Transverse colon (tissue), 4 donors: ENCODE data around the gene FNIP2. TPM values are rescaled to one million over a fixed set of nuclear protein-coding genes. Genes with fewer than 3 reads are reported as not detected.

ENCODE experiments used
- DNase-seq: peaks from one replicate; pipeline ENCODE4 v3.0.0-alpha.2; 2019
- H3K27ac ChIP-seq, 4 donors: fragments of 200-600 bp; sonication (generic); 2 replicates each; pipeline ENCODE4 v1.5.1; 2016 to 2018; ENCODE audit warnings: inconsistent platforms in 4 of 4
- H3K27me3 ChIP-seq: fragments of 200-600 bp; sonication (generic); 2 replicates; pipeline ENCODE4 v1.5.1; 2017; ENCODE audit warnings: inconsistent platforms
- H3K36me3 ChIP-seq, 4 donors: fragments of 200-600 bp; sonication (generic); 2 replicates each; pipeline ENCODE4 v1.5.1; 2017 to 2019; ENCODE audit warnings: inconsistent platforms in 4 of 4
- H3K4me1 ChIP-seq, 4 donors: fragments of 200-600 bp; sonication (generic); 2 replicates each; pipeline ENCODE4 v1.5.1; 2017 to 2020; ENCODE audit warnings: inconsistent platforms in 4 of 4
- H3K4me3 ChIP-seq, 4 donors: fragments of 200-600 bp; sonication (generic); 1 replicate in 1 of 4; 2 replicates in 3 of 4; pipeline versions ENCODE4 v1.5.1 to v1.6.1; 2017 to 2019; ENCODE audit warnings: inconsistent platforms in 4 of 4
- H3K9me3 ChIP-seq, 2 donors: fragments of 200-600 bp; sonication (generic); 2 replicates each; pipeline ENCODE4 v1.5.1; 2017 to 2019; ENCODE audit warnings: inconsistent platforms in 2 of 2
- CTCF ChIP-seq, 5 experiments: fragments of 200-600 bp in 3 of 5; fragments of 450-650 bp in 2 of 5; sonication (generic) in 3 of 5; IDR thresholded peaks; 1 replicate in 2 of 5; 2 replicates in 3 of 5; pipeline ENCODE4 v1.5.1; 2016 to 2017; ENCODE audit warnings: antibody characterized with exemption in 5 of 5, inconsistent platforms in 3 of 5, mild to moderate bottlenecking in 2 of 5, moderate library complexity in 1 of 5
- EP300 ChIP-seq: sonication (generic); formaldehyde crosslinking; IDR thresholded peaks from one replicate; pipeline ENCODE4 v1.6.1; 2017; ENCODE audit warnings: antibody characterized with exemption, low read depth
- POLR2A ChIP-seq: fragments of 450-650 bp; IDR thresholded peaks from one replicate; pipeline ENCODE4 v1.6.1; 2016; ENCODE audit warnings: antibody characterized with exemption, mild to moderate bottlenecking, moderate library complexity
- POLR2AphosphoS5 ChIP-seq, 3 donors: sonication (generic); formaldehyde crosslinking; IDR thresholded peaks; one replicate each; pipeline ENCODE4 v1.6.1; 2016; ENCODE audit warnings: antibody characterized with exemption in 3 of 3
- WGBS, 2 donors: methylation state at CpG; one replicate each; pipeline ENCODE4 v1.1.5; 2018; ENCODE audit warnings: low coverage in 1 of 2; 5-methylcytosine and 5-hydroxymethylcytosine counted together
- in situ Hi-C, 4 donors: fragments of 200-750 bp; cut with MboI; loops; one replicate each; pipeline versions ENCODE4 v1.15.0 to v1.15.1; 2017; ENCODE audit warnings: low sequenced_read_pairs in 3 of 4, low pct_ligation_motif_present in 1 of 4, low pct_unique_long_range_greater_than_20kb in 1 of 4
- intact Hi-C: fragments of 100-400 bp; cut with DNase I; formaldehyde crosslinking; loops from one replicate; pipeline ENCODE4 v1.15.1; 2023; ENCODE audit warnings: low total_unique reads
- total RNA-seq, 4 donors: library from RNA; depleted of rRNA; stranded (reverse); fragments of >200 nt; gene quantifications; one replicate each; pipeline ENCODE4 v1.1.0, GENCODE V29; 2016

The FNIP2 gene
- total RNA-seq, 4 donors from 2014 or later, result 47.2 to 105 (median 64.0) TPM

- Histone ChIP-seq H3K27ac (peak overlapping the region; percentile 54 to 65 (median 57)), H3K4me3 (no peak overlapping the region), H3K27me3 (no peaks in the 10 kb centered on the region), H3K4me1 (peaks cover 40 to 87% (median 65%) of the 10 kb centered on the region in 4 donors), H3K9me3 (no peaks in the 10 kb centered on the region), H3K36me3 (no peaks in the 10 kb centered on the region)
- TF ChIP-seq POLR2A, result no peak
- no peak for TF ChIP-seq POLR2AphosphoS5 (IDR thresholded peaks at IDR 0.05)
- TF ChIP-seq CTCF (IDR thresholded peaks at IDR 0.05), result no peak
- TF ChIP-seq EP300, result no peak
- in situ Hi-C loops (no loop called here), intact Hi-C loops (no loop called here)
- 30 to 34% methylated on average over 2 of the region's 2 CpGs for WGBS, 2 donors
- DNase-seq, result no peak
Observed at GRCh38 chr4:158819942-158820786, 51.3 kb downstream of the FNIP2 start.

- intact Hi-C loops, result no loop called here
- peaks cover 51 to 97% (median 77%) of the 10 kb centered on the region in 4 donors for H3K4me1 ChIP-seq
- WGBS, 2 donors, result 73 to 83% methylated on average over 4 of the region's 4 CpGs
- TF ChIP-seq CTCF (IDR thresholded peaks at IDR 0.05) (no peak), EP300 (no peak), POLR2AphosphoS5 (IDR thresholded peaks at IDR 0.05) (no peak), POLR2A (no peak)
- no peaks in the 10 kb centered on the region for H3K27me3 ChIP-seq
- peak overlapping the region; percentile 54 to 65 (median 57) for H3K27ac ChIP-seq
- in situ Hi-C loops, result no loop called here
- no peaks in the 10 kb centered on the region for H3K9me3 ChIP-seq
- H3K4me3 ChIP-seq, result no peak overlapping the region
- H3K36me3 ChIP-seq, result no peaks in the 10 kb centered on the region
- no peak for DNase-seq
Observed at GRCh38 chr4:158821228-158821971, 52.6 kb downstream of the FNIP2 start.

GRCh38 chr4:158822348-158822747, 53.5 kb downstream of the FNIP2 start:
- 84% methylated on average over 7 of the region's 7 CpGs; no CpG with 5 or more reads in 1 of the 2 donors for WGBS, 2 donors
- H3K36me3 ChIP-seq, result no peaks in the 10 kb centered on the region
- no peak overlapping the region for H3K4me3 ChIP-seq
- H3K27me3 ChIP-seq, result no peaks in the 10 kb centered on the region
- intact Hi-C loops (no loop called here), in situ Hi-C loops (no loop called here)
- DNase-seq, result no peak
- H3K27ac ChIP-seq, result no peak overlapping the region
- H3K9me3 ChIP-seq, result no peaks in the 10 kb centered on the region
- H3K4me1 ChIP-seq, result peaks cover 53 to 95% (median 82%) of the 10 kb centered on the region in 4 donors
- TF ChIP-seq POLR2A (no peak), CTCF (IDR thresholded peaks at IDR 0.05) (no peak), EP300 (no peak), POLR2AphosphoS5 (IDR thresholded peaks at IDR 0.05) (no peak)

GRCh38 chr4:158823461-158823873, 54.6 kb downstream of the FNIP2 start:
- no peaks in the 10 kb centered on the region for H3K36me3 ChIP-seq
- H3K4me3 ChIP-seq, result no peak overlapping the region
- H3K27me3 ChIP-seq, result no peaks in the 10 kb centered on the region
- no peaks in the 10 kb centered on the region for H3K9me3 ChIP-seq
- TF ChIP-seq POLR2A (no peak), POLR2AphosphoS5 (IDR thresholded peaks at IDR 0.05) (no peak)
- WGBS, 2 donors, result 68 to 72% methylated on average over 2 to 3 of the region's 3 CpGs
- in situ Hi-C loops, result no loop called here
- H3K27ac ChIP-seq, result peak overlapping the region in 2 of 4 donors; percentile 81 to 84
- DNase-seq, result no peak
- intact Hi-C loops, result no loop called here
- peaks cover 54 to 95% (median 82%) of the 10 kb centered on the region in 4 donors for H3K4me1 ChIP-seq
